Frontal cortex (tissue), 4 donors: ENCODE data around the gene SMDT1. TPM values are rescaled to one million over a fixed set of nuclear protein-coding genes. Genes with fewer than 3 reads are reported as not detected.
"Not testable (repeated sequence)": the region's sequence is repeated elsewhere in the genome, so short reads cannot be mapped to it uniquely, and the experiment has no call there.

Experiments
- DNase-seq, 2 donors: peaks; one replicate each; pipeline ENCODE4 v3.0.0; 2012; ENCODE audit warnings: low spot score in 2 of 2
- FAIRE-seq: peaks from 2 replicates; lab custom pipeline; 2012; peaks lifted over from hg19 to GRCh38; lab: Jason Lieb, UNC
- total RNA-seq: library from RNA; depleted of rRNA; stranded (reverse); fragments of >200 nt; gene quantifications from one replicate; pipeline ENCODE4 v1.2.3, GENCODE V29; 2014
- donor health status: control.
- donor health status: control.
- donor health status: control.

Gene SMDT1
- total RNA-seq, 1 donor from 2014 or later: 20.0 TPM

DNA sequence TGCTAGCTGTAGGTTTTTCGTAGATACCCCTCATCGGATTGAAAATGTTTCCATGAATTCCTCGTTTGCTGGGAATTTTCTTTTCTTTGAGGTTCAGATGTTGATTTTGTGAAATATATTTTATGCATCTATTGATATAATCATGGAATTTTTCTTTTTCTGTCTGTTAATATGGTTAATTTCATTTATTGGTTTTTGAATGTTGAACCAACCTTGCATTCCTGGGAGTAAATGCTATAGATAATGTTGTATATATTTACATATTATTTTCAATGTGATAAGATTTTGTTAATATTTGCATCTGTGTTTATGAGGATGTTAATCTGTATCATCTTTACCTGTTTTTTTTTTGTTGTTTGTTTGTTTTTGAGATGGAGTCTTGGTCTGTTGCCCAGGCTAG is 21.7 kb downstream of the SMDT1 start:
- DNase-seq (no peak), FAIRE-seq (no peak)

- not testable (repeated sequence) for DNase-seq, FAIRE-seq
These were observed 24.9 kb downstream of the SMDT1 start for GRCh38 chr22:42104332-42104860.

DNA sequence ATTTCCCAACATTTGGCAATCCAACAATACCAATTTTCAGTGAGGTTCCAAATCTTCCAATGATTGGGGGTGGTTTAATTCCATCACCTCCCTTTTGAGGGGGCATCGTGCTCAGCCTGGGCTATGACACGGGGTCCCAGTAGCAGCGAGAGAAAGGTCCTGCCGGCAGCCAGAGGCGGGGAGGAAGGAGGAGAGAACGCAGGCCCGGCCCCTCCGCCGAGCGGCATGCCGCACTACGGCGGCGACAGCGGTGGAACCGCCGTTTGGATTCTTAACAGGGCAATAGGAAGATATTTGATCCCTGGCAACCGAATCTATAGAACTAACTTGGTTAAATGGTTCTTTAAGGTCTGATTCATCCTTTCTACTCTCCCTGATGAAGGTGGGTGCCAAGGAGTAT is 29.3 kb downstream of the SMDT1 start:
- FAIRE-seq: no peak
- DNase-seq: no peak

- FAIRE-seq: no peak
These were observed 32.3 kb downstream of the SMDT1 start for GRCh38 chr22:42111798-42112197.

DNA sequence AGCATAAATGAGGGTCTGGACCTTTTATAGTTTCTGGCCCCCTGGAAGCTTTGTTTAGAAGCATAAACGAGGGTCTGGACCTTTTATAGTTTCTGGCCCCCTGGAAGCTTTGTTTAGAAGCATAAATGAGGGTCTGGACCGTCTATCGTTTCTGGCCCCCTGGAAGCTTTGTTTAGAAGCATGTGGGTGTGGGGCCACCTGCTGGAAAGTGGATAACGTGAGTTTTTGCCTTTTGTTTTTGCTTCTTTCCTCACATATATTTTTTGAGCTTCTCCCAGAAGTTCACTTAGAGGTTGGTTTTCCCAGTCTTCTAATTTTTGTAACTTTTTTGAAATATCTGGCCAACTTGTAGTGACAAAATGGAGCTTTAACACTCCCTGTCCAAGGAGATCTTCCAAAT is 33.3 kb downstream of the SMDT1 start:
- DNase-seq, FAIRE-seq: not testable (repeated sequence)

More at GRCh38 chr22:42111798-42112197, 32.3 kb downstream of the SMDT1 start:
- DNase-seq: no peak

GRCh38 chr22:42114721-42115120 is 35.2 kb downstream of the SMDT1 start:
- no peak for FAIRE-seq

DNA sequence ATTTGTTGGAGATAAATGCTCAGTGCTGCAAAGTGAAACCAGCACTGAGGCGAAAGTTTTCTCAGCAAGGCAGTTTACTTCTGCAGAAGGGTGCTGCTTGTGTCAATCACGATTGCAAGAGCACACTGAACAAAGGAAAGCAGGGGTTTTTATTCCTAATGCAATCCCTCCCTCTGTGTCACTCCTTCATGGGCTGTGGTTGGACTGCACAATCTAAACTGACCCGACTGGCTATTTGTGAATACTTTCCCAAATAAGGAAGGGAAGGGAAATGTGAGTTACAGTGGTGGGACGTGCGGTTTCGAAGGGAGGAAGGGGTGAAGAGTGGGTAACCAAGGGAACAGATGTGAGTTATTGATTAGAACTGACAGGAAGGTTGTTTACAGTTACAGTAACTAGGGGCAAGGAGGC is 35.9 kb downstream of the SMDT1 start:
- not testable (repeated sequence) for FAIRE-seq, DNase-seq

More at GRCh38 chr22:42114721-42115120, 35.2 kb downstream of the SMDT1 start:
- no peak for DNase-seq

DNA sequence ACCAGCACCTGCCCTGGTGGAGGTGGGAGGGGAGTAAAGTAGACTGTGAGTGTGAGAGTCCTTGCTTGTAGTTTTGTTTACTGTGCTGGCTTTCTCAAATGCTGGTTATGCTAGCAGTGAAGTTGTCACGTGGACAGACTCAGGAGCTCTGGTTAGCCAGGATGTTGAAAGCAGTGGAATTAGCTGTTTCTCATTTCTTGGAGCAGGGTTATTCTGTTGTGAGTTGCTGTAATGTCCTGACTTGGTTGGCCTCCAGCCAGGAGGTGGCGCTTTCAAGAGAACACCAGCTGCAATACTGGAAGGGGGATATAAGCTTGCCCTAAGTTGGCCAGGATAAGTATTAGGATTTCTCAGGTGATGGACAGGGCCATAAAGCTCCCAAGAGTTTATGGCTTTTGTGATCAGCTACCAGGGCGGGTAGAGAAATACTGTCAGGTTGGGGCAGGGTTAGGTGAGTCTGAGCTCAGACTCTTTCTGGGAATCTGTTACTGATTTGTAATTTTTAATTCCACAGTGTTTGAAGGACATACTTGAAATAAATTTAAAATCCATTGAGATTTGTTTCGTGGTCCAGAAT is 37.4 kb downstream of the SMDT1 start:
- no peak for FAIRE-seq
- DNase-seq: no peak

GRCh38 chr22:42120231-42121021 is 40.9 kb downstream of the SMDT1 start:
- not testable (repeated sequence) for FAIRE-seq

GRCh38 chr22:42123529-42123928 is 44.0 kb downstream of the SMDT1 start:
- DNase-seq: not testable (repeated sequence)

More at GRCh38 chr22:42120231-42121021, 40.9 kb downstream of the SMDT1 start:
- DNase-seq: not testable (repeated sequence)

GRCh38 chr22:42127606-42128005 is 48.1 kb downstream of the SMDT1 start:
- no peak for FAIRE-seq
- DNase-seq: no peak

More at GRCh38 chr22:42123529-42123928, 44.0 kb downstream of the SMDT1 start:
- FAIRE-seq: not testable (repeated sequence)

- DNase-seq, FAIRE-seq: not testable (repeated sequence)
These were observed 48.5 kb downstream of the SMDT1 start for GRCh38 chr22:42128007-42128406.

DNA sequence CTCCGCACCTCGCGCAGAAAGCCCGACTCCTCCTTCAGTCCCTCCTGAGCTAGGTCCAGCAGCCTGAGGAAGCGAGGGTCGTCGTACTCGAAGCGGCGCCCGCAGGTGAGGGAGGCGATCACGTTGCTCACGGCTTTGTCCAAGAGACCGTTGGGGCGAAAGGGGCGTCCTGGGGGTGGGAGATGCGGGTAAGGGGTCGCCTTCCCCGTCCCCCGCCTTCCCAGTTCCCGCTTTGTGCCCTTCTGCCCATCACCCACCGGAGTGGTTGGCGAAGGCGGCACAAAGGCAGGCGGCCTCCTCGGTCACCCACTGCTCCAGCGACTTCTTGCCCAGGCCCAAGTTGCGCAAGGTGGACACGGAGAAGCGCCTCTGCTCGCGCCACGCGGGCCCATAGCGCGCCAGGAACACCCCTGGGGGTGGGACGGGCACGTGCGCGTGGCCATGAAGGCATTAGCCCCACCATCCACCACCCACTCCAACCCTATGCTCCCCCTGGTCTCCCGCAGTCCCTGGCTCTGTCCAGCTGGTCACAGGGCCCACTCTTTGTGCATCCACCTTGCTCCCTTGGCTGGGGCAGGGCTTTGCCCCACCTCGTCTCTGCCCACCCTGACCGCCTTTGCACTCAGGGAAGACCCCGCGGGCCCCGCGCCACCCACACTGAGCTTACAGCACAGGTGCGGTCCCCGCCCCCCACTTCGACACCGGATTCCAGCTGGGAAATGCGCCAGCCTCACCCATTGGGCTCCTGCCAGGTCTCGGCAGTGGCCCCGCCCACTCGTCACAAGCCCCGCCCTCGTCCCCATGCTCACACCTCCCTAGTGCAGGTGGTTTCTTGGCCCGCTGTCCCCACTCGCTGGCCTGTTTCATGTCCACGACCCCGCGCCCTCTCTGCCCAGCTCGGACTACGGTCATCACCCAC is 49.5 kb downstream of the SMDT1 start:
- DNase-seq: peak in 1 of 2 donors; percentile 58
- FAIRE-seq: not testable (repeated sequence)

- FAIRE-seq, DNase-seq: not testable (repeated sequence)
These were observed 50.7 kb downstream of the SMDT1 start for GRCh38 chr22:42130182-42130581.

GRCh38 chr22:42130639-42131431 is 51.3 kb downstream of the SMDT1 start, which contains the start of gene CYP2D6:
Gene CYP2D6 (minus strand): TSS chr22:42130810. CDS start chr22:42130791, 19 bp downstream.
- DNase-seq, FAIRE-seq: not testable (repeated sequence)

DNA sequence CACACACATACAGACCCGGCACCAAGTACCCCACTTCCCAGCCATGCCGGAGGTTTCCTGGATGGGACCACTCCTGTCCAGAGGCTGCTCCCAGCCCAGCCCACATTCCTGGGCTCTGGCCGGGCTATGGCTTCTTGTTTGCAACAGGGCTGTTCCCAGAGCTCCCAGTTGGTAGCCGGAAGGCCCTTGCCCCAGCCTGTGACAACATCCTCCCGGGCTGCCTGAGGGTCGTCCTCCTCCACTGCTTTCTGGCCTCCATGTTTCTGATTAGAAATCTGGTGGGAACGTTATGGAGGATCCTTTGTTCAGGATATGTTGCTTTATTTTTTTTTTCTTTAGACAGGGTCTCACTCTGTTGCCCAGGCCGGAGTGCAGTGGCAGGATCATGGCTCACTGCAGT is 52.1 kb downstream of the SMDT1 start:
- DNase-seq (peak in 1 of 2 donors; percentile 33), FAIRE-seq (no peak)

GRCh38 chr22:42132457-42132856 is 53.0 kb downstream of the SMDT1 start:
- DNase-seq: no peak
- FAIRE-seq: no peak
